NOMO-1 treated with dmso at 0.1 percent for 144 hours (cell line): ENCODE data around the gene ACVR1.
"Not testable (repeated sequence)": the region's sequence is repeated elsewhere in the genome, so short reads cannot be mapped to it uniquely, and the experiment has no call there.

Experiments used
- DNase-seq: peaks from one replicate; lab custom pipeline; 2025; ENCODE audit not compliant: unreplicated experiment; lab: John Stamatoyannopoulos, UW

Gene ACVR1

GRCh38 chr2:157725846-157726245, 150.3 kb downstream of the ACVR1 start:
- no peak for DNase-seq

DNA sequence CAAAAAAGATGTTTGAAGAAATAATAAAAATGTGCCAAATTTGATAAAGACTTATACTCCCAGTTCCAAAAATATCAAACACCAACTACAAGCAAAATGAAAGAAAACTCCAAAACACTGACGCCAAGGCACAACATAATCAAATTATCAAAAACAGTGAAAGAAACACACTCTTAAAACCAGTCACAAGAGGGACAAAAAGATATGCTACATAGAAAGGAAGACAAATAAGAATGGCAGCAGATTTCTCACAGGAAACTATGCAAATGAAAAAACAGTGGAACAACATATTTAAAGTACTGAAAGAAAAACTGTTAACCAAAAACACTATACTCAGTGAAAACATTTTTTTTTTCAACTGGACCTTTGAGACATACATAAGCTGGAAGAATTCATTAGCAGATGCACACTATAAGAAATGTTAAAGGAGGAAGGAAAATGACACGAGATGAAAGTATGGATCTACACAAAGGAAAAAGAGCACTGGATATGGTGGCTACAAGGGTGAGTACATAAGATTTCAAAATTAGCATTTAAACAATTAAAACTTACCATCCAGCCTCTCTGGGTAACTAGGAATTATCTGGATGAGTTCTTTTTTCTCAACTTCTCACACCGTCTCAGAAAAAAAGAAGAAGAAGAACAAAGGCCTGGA, 153.4 kb downstream of the ACVR1 start:
- DNase-seq = no peak

DNA sequence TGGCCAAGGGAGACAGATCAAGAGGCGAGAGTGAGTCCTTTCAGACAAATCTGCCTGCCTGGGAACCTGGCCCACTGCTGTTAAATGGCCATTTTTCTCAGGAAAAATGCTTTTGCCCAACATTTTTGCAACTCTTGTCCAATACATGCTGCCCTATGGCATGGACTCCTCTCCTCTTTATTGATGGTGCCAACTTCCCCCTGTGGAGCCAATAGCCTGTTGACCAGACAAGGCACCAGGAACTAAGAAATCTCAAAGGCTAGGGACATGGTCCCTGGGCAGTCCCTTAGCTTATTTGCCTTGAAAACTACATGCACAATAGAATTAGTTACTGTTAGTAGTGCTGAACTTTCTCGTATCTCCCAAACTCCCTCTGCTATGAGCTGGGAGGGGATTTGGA, 155.6 kb downstream of the ACVR1 start:
- no peak for DNase-seq

DNA sequence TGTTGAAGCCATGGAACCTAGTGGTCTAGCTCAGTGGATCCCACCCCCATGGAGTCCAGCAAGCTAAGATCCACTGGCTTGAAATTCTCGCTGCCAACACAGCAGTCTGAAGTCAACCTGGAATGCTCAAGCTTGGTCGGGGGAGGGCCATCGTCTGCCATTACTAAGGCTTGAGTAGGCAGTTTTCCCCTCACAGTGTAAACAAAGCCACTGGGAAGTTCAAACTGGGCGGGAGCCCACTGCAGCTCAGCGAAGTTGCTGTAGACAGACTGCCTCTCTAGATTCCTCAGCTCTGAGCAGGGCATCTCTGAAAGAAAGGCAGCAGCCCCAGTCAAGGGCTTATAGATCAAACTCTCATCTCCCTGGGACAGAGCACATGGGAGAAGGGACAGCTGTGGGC, 171.5 kb downstream of the ACVR1 start:
- not testable (repeated sequence) for DNase-seq

DNA sequence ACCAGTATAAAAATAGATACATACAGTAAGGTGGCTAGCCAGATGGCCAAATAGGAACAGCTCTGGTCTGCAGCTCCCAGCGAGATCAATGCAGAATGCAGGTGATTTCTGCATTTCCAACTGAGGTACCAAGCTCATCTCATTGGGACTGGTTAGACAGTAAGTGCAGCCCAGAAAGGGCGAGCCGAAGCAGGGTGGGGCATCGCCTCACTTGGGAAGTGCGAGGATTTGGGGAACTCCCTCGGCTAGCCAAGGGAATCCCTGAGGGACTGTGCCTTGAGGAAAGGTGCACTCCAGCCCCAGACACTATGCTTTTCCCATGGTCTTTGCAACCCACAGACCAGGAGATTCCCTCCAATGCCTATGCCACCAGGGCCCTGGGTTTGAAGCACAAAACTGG, 172.0 kb downstream of the ACVR1 start:
- DNase-seq = not testable (repeated sequence)

- DNase-seq = no peak
Observed at GRCh38 chr2:157699806-157700205, 176.3 kb downstream of the ACVR1 start.

- no peak for DNase-seq
Observed at GRCh38 chr2:157699009-157699408, 177.1 kb downstream of the ACVR1 start.

GRCh38 chr2:157698430-157698829, 177.7 kb downstream of the ACVR1 start:
- no peak for DNase-seq

- DNase-seq = no peak
Observed at GRCh38 chr2:157696036-157696435, 180.1 kb downstream of the ACVR1 start.

GRCh38 chr2:157692768-157693167, 183.4 kb downstream of the ACVR1 start:
- no peak for DNase-seq

- no peak for DNase-seq
Observed at GRCh38 chr2:157691695-157692094, 184.4 kb downstream of the ACVR1 start.

DNA sequence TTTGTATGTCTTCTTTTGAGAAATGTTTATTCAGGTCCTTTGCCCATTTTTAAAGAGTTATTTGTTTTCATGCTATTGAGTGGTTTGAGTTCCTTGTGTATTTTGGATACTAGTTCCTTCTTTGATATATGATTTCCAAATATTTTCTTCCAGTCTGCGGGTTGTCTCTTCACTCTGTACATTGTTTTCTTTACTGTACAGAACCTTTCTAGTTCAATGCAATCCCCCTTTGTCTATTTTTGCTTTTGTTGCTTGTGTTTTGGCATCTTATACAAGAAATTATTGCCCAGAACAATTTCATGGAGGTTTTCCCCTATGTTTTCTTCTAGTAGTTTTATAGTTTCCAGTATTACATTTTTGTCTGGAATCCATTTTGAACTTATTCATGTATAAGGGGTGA, 185.0 kb downstream of the ACVR1 start:
- DNase-seq = no peak
